Endodermal cell (in vitro differentiated cells): ENCODE data around the gene SPNS2. TPM values are rescaled to one million over a fixed set of nuclear protein-coding genes. Genes with fewer than 3 reads are reported as not detected.

Source experiments
- DNase-seq: peaks from one replicate; pipeline ENCODE4 v3.0.0-alpha.2; 2017
- H3K27ac ChIP-seq: 2 replicates; pipeline ENCODE4 v1.5.1; 2013; ENCODE audit warnings: mild to moderate bottlenecking, low read depth, low read length, moderate library complexity
- H3K27me3 ChIP-seq: 2 replicates; pipeline ENCODE4 v1.6.1; 2013; ENCODE audit warnings: mild to moderate bottlenecking, low read length, moderate library complexity; ENCODE audit not compliant: insufficient read depth, control insufficient read depth, poor library complexity, severe bottlenecking
- H3K36me3 ChIP-seq: 2 replicates; pipeline ENCODE4 v1.7.0; 2013; ENCODE audit warnings: mild to moderate bottlenecking, low read length, moderate library complexity; ENCODE audit not compliant: control insufficient read depth, insufficient read depth
- H3K4me1 ChIP-seq: one replicate; pipeline ENCODE4 v1.7.0; 2013; ENCODE audit warnings: low read length; ENCODE audit not compliant: control insufficient read depth, insufficient read depth
- H3K4me3 ChIP-seq: 2 replicates; pipeline ENCODE4 v1.5.1; 2013; ENCODE audit warnings: mild to moderate bottlenecking, low read length, moderate library complexity
- H3K9ac ChIP-seq: 2 replicates; pipeline ENCODE4 v1.6.1; 2013; ENCODE audit warnings: mild to moderate bottlenecking, low read length, moderate library complexity; ENCODE audit not compliant: poor library complexity, severe bottlenecking; ENCODE audit errors: extremely low read depth
- H3K9me3 ChIP-seq: 2 replicates; pipeline ENCODE4 v1.6.1; 2013; ENCODE audit warnings: mild to moderate bottlenecking, low read length, moderate library complexity; ENCODE audit not compliant: control insufficient read depth
- H3K27ac Mint-ChIP-seq: 2 replicates; pipeline ENCODE4 v1.8.0; 2020; ENCODE audit warnings: mixed read lengths
- H3K27me3 Mint-ChIP-seq: 2 replicates; pipeline ENCODE4 v1.8.0; 2021; ENCODE audit warnings: mild to moderate bottlenecking, mixed read lengths; ENCODE audit not compliant: insufficient read depth
- H3K36me3 Mint-ChIP-seq: 2 replicates; pipeline ENCODE4 v1.8.0; 2020; ENCODE audit warnings: low read depth, mixed read lengths
- H3K4me1 Mint-ChIP-seq: 2 replicates; pipeline ENCODE4 v1.8.0; 2020; ENCODE audit warnings: mixed read lengths
- H3K4me3 Mint-ChIP-seq: 2 replicates; pipeline ENCODE4 v1.8.0; 2020; ENCODE audit warnings: mild to moderate bottlenecking, moderate library complexity, mixed read lengths
- H3K9me3 Mint-ChIP-seq: 2 replicates; pipeline ENCODE4 v1.8.0; 2020; ENCODE audit warnings: mild to moderate bottlenecking, mixed read lengths
- CTCF ChIP-seq: fragments of 200-600 bp; sonication (generic); conservative IDR thresholded peaks from 2 replicates; pipeline ENCODE4 v1.5.0; 2021; ENCODE audit warnings: antibody characterized with exemption, mild to moderate bottlenecking
- WGBS, 2 experiments: methylation state at CpG; one replicate each; pipeline versions ENCODE4 v1.1.5 to v1.1.7; 2013; ENCODE audit warnings: missing lambda C conversion rate in 2 of 2, mixed read lengths in 1 of 2; ENCODE audit not compliant: insufficient coverage in 1 of 2, insufficient read length in 1 of 2; 5-methylcytosine and 5-hydroxymethylcytosine counted together
- total RNA-seq, 2 donors: library from RNA; stranded (reverse); fragmentation: NEBNext Ultra II Directional in 1 of 2; extraction: Animal tissue kit (Norgen Biotek cat#: 25700) in 1 of 2; gene quantifications; 2 replicates in 1 of 2; 3 replicates in 1 of 2; pipeline ENCODE4 v1.2.1, GENCODE V29; 2021

SPNS2 gene
- total RNA-seq, 2 donors from 2014 or later: 0.09 TPM; not detected in 1

- Mint-ChIP-seq H3K4me1 (peaks cover 5% of the 10 kb centered on the region), H3K36me3 (no peaks in the 10 kb centered on the region), H3K9me3 (no peaks in the 10 kb centered on the region), H3K4me3 (no peak overlapping the region), H3K27me3 (peaks cover 51% of the 10 kb centered on the region), H3K27ac (no peak overlapping the region)
- no peak overlapping the region for H3K4me3 ChIP-seq
- peaks cover 45% of the 10 kb centered on the region for H3K27me3 ChIP-seq
- no peaks in the 10 kb centered on the region for H3K36me3 ChIP-seq
- no peaks in the 10 kb centered on the region for H3K9me3 ChIP-seq
- no peak for TF ChIP-seq CTCF
- DNase-seq: no peak
- no peak overlapping the region for H3K27ac ChIP-seq
- no peak overlapping the region for H3K9ac ChIP-seq
- H3K4me1 ChIP-seq: no peaks in the 10 kb centered on the region
- 85% methylated on average over 9 of the region's 9 CpGs; no CpG with 5 or more reads in 1 of the 2 experiments for WGBS, 2 experiments
Observed at GRCh38 chr17:4587803-4588202, 89.1 kb downstream of the SPNS2 start.

- H3K4me1 Mint-ChIP-seq: peaks cover 5% of the 10 kb centered on the region
- no peaks in the 10 kb centered on the region for H3K4me1 ChIP-seq
- no peak for TF ChIP-seq CTCF
- H3K4me3 Mint-ChIP-seq: no peak overlapping the region
- peak; percentile 60 for DNase-seq
- WGBS, 2 experiments: 87 to 89% methylated on average over 8 to 11 of the region's 11 CpGs
- peaks cover 39% of the 10 kb centered on the region for H3K27me3 ChIP-seq
- H3K9me3 Mint-ChIP-seq: no peaks in the 10 kb centered on the region
- no peak overlapping the region for H3K4me3 ChIP-seq
- H3K27me3 Mint-ChIP-seq: peaks cover 45% of the 10 kb centered on the region
- H3K9ac ChIP-seq: no peak overlapping the region
- no peaks in the 10 kb centered on the region for H3K36me3 Mint-ChIP-seq
- no peak overlapping the region for H3K27ac Mint-ChIP-seq
- no peaks in the 10 kb centered on the region for H3K36me3 ChIP-seq
- no peak overlapping the region for H3K27ac ChIP-seq
- no peaks in the 10 kb centered on the region for H3K9me3 ChIP-seq
Observed at GRCh38 chr17:4588391-4588790, 89.7 kb downstream of the SPNS2 start.

Other genes with a start within 250 kb of the SPNS2 start
- gene ANKFY1, start 234.9 kb upstream of the SPNS2 start, total RNA-seq: 10 to 100 TPM; 48.0 to 62.4 TPM
- 100 to 1,000 TPM in 1 of 2 donors, 10 to 100 TPM in 1; 85.5 to 104 TPM for gene UBE2G1, start 132.2 kb upstream of the SPNS2 start, total RNA-seq
- not detected for gene SPNS3, start 64.9 kb upstream of the SPNS2 start, total RNA-seq
- 10 to 100 TPM; 55.6 to 70.9 TPM for gene MYBBP1A, start 56.5 kb downstream of the SPNS2 start, total RNA-seq
- not detected for gene GGT6, start 61.7 kb downstream of the SPNS2 start, total RNA-seq
- under 1 TPM; 0.51 to 0.79 TPM for gene SMTNL2, start 85.6 kb downstream of the SPNS2 start, total RNA-seq
- not detected for gene ALOX15, start 142.8 kb downstream of the SPNS2 start, total RNA-seq
- 100 to 1,000 TPM; 108 to 123 TPM for gene PELP1, start 205.3 kb downstream of the SPNS2 start, total RNA-seq
- 10 to 100 TPM; 45.3 to 51.8 TPM for gene ARRB2, start 211.8 kb downstream of the SPNS2 start, total RNA-seq
- gene MED11, start 232.5 kb downstream of the SPNS2 start, total RNA-seq: 10 to 100 TPM; 17.7 to 20.2 TPM
- not detected for gene ZMYND15, start 241.0 kb downstream of the SPNS2 start, total RNA-seq
- gene CXCL16, start 241.0 kb downstream of the SPNS2 start, total RNA-seq: under 1 TPM; 0.60 to 0.73 TPM